Mucosa of gallbladder (tissue), 1 donor: ENCODE measurements around the gene DDX5. TPM values are rescaled to one million over a fixed set of nuclear protein-coding genes. Genes with fewer than 3 reads are reported as not detected.

Experiments used
- DNase-seq: peaks from one replicate; pipeline ENCODE4 v3.0.0-alpha.2; 2020; ENCODE audit warnings: low spot score
- total RNA-seq: library from RNA; stranded (reverse); gene quantifications from one replicate; pipeline ENCODE4 v1.2.1, GENCODE V29; 2021
- donor health status: DM: no; HTN: no; CAD: no.

DDX5 gene
- total RNA-seq, 1 donor from 2014 or later: 815 TPM

GRCh38 chr17:64448665-64449512 lies 57.2 kb downstream of the DDX5 start, which contains the start of gene MILR1:
Gene MILR1 (plus strand): TSS chr17:64449115. CDS start chr17:64449169, 54 bp downstream.
- peak; percentile 65 for DNase-seq

Other genes starting within 250 kb of the DDX5 start
- 74.9 TPM for gene TEX2, start 243.0 kb downstream of the DDX5 start, total RNA-seq
- gene PECAM1, start 115.4 kb downstream of the DDX5 start, total RNA-seq: 113 TPM
- gene MILR1, start 57.2 kb downstream of the DDX5 start, total RNA-seq: 8.3 TPM
- gene POLG2, start 9.2 kb downstream of the DDX5 start, total RNA-seq: 16.9 TPM
- gene CEP95, start 688 bp upstream of the DDX5 start, total RNA-seq: 29.7 TPM
- 22.2 TPM for gene SMURF2, start 156.0 kb upstream of the DDX5 start, total RNA-seq